ENCODE measurements around the gene BACH2.

GRCh38 chr6:89963391-89963790, 333.3 kb downstream of the BACH2 start:
- TF ChIP-seq CTCF (IDR thresholded peaks at IDR 0.05) (no peak), POLR2AphosphoS5 (IDR thresholded peaks at IDR 0.05) (no peak)
